ENCODE results near the gene EVC. TPM values are rescaled to one million over a fixed set of nuclear protein-coding genes. Genes with fewer than 3 reads are reported as not detected.

EVC gene
- total and polyA plus RNA-seq, 2 of the 8 experiments (the other 6 are each of a cell fraction or from before 2014, with no cell fraction given), result 2.6 to 9.8 TPM

DNA sequence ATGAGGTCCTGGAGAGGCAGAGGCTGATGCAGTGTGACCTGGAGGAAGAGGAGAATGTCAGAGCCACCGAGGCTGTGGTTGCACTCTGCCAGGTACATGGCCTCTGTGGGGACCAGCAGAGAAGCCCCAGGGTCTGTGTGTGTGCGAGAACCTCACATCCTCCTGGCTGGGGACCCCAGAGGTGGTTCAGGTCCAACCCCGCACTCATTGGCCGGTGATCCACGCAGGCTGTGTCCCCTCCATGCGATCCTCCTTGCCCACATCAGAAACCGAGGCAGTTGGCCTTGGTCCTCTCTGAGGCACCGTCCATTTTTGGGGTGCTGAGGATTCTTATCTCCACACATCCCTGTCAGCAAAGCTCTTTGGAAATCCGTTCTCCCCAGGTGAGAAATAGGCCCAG lies 45.3 kb downstream of the EVC start:
- H3K79me2 ChIP-seq (ENCODE audit: control insufficient read depth in 1 of 2, insufficient read depth in 2 of 2, low read length in 2 of 2), result no peaks in the 10 kb centered on the region
- H3K27me3 ChIP-seq (replicated peaks in 1 of 4; ENCODE audit: control insufficient read depth in 3 of 4, extremely low read depth in 1 of 4, insufficient read depth in 3 of 4, low read length in 3 of 4), result no peaks in the 10 kb centered on the region
- H3K23me2 ChIP-seq (ENCODE audit: low read depth, low read length), result no peaks in the 10 kb centered on the region; the same call in 1 of the 2 replicates
- no peak overlapping the region for H3K56ac ChIP-seq (replicated peaks; ENCODE audit: insufficient read length, low read depth, low read length)
- H3K9me3 ChIP-seq (ENCODE audit: insufficient read depth in 2 of 2, low read depth in 1 of 2, low read length in 1 of 2), result no peaks in the 10 kb centered on the region
- H2BK20ac ChIP-seq (ENCODE audit: low read length), result no peak overlapping the region
- H3K14ac ChIP-seq (ENCODE audit: insufficient read length), result no peak overlapping the region
- H2AFZ ChIP-seq (ENCODE audit: low read length), result no peak overlapping the region
- H2BK120ac ChIP-seq (replicated peaks; ENCODE audit: low read depth, low read length), result no peak overlapping the region
- no peak overlapping the region for H3K9ac ChIP-seq (replicated peaks in 1 of 4; ENCODE audit: extremely low read depth in 1 of 4, low read depth in 3 of 4, low read length in 3 of 4)
- no peak overlapping the region for H3K4me2 ChIP-seq (ENCODE audit: insufficient read depth in 1 of 2, low read depth in 2 of 2, low read length in 2 of 2)
- DNase-seq (ENCODE audit: low read depth in 1 of 2, low spot score in 2 of 2), result peak in 1 of 2 experiments; percentile 35
- 86% methylated on average over 9 of the region's 9 CpGs; no CpG with 5 or more reads in 1 of the 2 experiments for WGBS, 2 experiments (ENCODE audit: extremely low coverage in 1 of 2, insufficient coverage in 1 of 2, insufficient read length in 1 of 2, insufficient replicate concordance in 2 of 2, low coverage in 1 of 2, low lambda C conversion rate in 2 of 2, missing lambda C conversion rate in 1 of 2)
- no peak overlapping the region for H2BK15ac ChIP-seq (ENCODE audit: low read length)
- ChIA-PET POLR2A (ENCODE audit: partially characterized antibody) (no interaction called here), CTCF (ENCODE audit: partially characterized antibody) (interaction anchor here (0.7 to 1.0 kb wide), 2 partner anchors 19 to 123 kb away, joined by 3 read pairs; no protein-coding TSS in a partner anchor)
- no peaks in the 10 kb centered on the region for H3K79me1 ChIP-seq (ENCODE audit: low read depth, low read length)
- H3K18ac ChIP-seq (ENCODE audit: extremely low read depth, low read length), result no peak overlapping the region
- no peak overlapping the region for H2BK5ac ChIP-seq (ENCODE audit: low read depth, low read length)
- no peak for FAIRE-seq
- H3K23ac ChIP-seq (ENCODE audit: insufficient read length), result no peak overlapping the region
- H4K5ac ChIP-seq (ENCODE audit: insufficient read length, low read depth, low read length), result no peak overlapping the region
- H3K4ac ChIP-seq (replicated peaks; ENCODE audit: insufficient read length, low read depth, low read length), result no peak overlapping the region
- TF ChIP-seq MAFK (IDR thresholded peaks at IDR 0.05; ENCODE audit: low read depth, low read length), result no peak
- no peak for TF ChIP-seq CTCF (IDR thresholded peaks at IDR 0.05; ENCODE audit: control extremely low read depth in 1 of 3, insufficient read depth in 1 of 3, low read depth in 1 of 3, low read length in 3 of 3)
- no peak for TF ChIP-seq ASH2L (IDR thresholded peaks at IDR 0.05; ENCODE audit: low read length)
- no peak overlapping the region for H3K27ac ChIP-seq (ENCODE audit: low read depth, low read length)
- no peak overlapping the region for H3K4me3 ChIP-seq (ENCODE audit: extremely low read depth in 1 of 4, insufficient read depth in 2 of 4, low read depth in 3 of 4, low read length in 4 of 4)
- H4K20me1 ChIP-seq (replicated peaks in 1 of 2; ENCODE audit: control insufficient read depth in 1 of 2, insufficient read depth in 2 of 2, low read length in 2 of 2), result no peaks in the 10 kb centered on the region
- no peak overlapping the region for H2AK5ac ChIP-seq (ENCODE audit: low read depth, low read length)
- H3K36me3 ChIP-seq (ENCODE audit: control insufficient read depth in 2 of 4, insufficient read depth in 4 of 4, low read length in 3 of 4), result peaks cover 2 to 7% (median 4%) of the 10 kb centered on the region in 4 experiments; a peak in 4 of 8 replicates
- no peak overlapping the region for H4K91ac ChIP-seq (replicated peaks; ENCODE audit: insufficient read length, low read length)
- peaks cover 0 to 20% (median 16%) of the 10 kb centered on the region in 4 experiments; a peak in 6 of 7 replicates for H3K4me1 ChIP-seq (replicated peaks in 1 of 4; ENCODE audit: control insufficient read depth in 3 of 4, insufficient read depth in 4 of 4, low read length in 3 of 4)
- H4K8ac ChIP-seq (ENCODE audit: extremely low read depth, insufficient read depth, low read length), result no peak overlapping the region
- no peak overlapping the region for H2BK12ac ChIP-seq (ENCODE audit: low read depth, low read length)

All from H1 (cell line).